Suprapubic skin (tissue), 4 donors: ENCODE results near the gene AFG1L. TPM values are rescaled to one million over a fixed set of nuclear protein-coding genes. Genes with fewer than 3 reads are reported as not detected.

Experiments used
- DNase-seq, 2 donors: peaks; one replicate each; pipeline ENCODE4 v3.0.0-alpha.2; 2019; ENCODE audit warnings: low spot score in 2 of 2
- H3K27ac ChIP-seq: fragments of 200-600 bp; sonication (generic); one replicate; pipeline ENCODE4 v1.5.1; 2019
- H3K27me3 ChIP-seq: fragments of 200-600 bp; sonication (generic); one replicate; pipeline ENCODE4 v1.5.1; 2019
- H3K36me3 ChIP-seq: fragments of 200-600 bp; sonication (generic); one replicate; pipeline ENCODE4 v1.5.1; 2019
- H3K4me1 ChIP-seq: fragments of 200-600 bp; sonication (generic); one replicate; pipeline ENCODE4 v1.5.1; 2019
- H3K4me3 ChIP-seq: fragments of 200-600 bp; sonication (generic); one replicate; pipeline ENCODE4 v1.5.1; 2019; ENCODE audit warnings: mild to moderate bottlenecking
- H3K9me3 ChIP-seq: fragments of 200-600 bp; sonication (generic); one replicate; pipeline ENCODE4 v1.5.1; 2019
- CTCF ChIP-seq, 2 donors: fragments of 200-600 bp in 1 of 2; fragments of 450-650 bp in 1 of 2; sonication (generic) in 1 of 2; IDR thresholded peaks; one replicate each; pipeline ENCODE4 v1.5.1; 2016 to 2019; ENCODE audit warnings: antibody characterized with exemption in 2 of 2, mild to moderate bottlenecking in 1 of 2, moderate library complexity in 1 of 2
- EP300 ChIP-seq: sonication (generic); formaldehyde crosslinking; IDR thresholded peaks from one replicate; pipeline ENCODE4 v1.6.1; 2017; ENCODE audit warnings: antibody characterized with exemption
- POLR2A ChIP-seq, 2 donors: fragments of 450-650 bp; IDR thresholded peaks; one replicate each; pipeline ENCODE4 v1.6.1; 2017; ENCODE audit warnings: antibody characterized with exemption in 2 of 2, mild to moderate bottlenecking in 2 of 2, moderate library complexity in 2 of 2
- POLR2AphosphoS5 ChIP-seq, 3 donors: sonication (generic); formaldehyde crosslinking; IDR thresholded peaks; one replicate each; pipeline ENCODE4 v1.6.1; 2017; ENCODE audit warnings: antibody characterized with exemption in 3 of 3
- whole genome bisulfite sequencing: methylation state at CpG from one replicate; pipeline ENCODE4 v1.1.5; 2018; 5-methylcytosine and 5-hydroxymethylcytosine counted together
- total RNA-seq, 4 donors: library from RNA; depleted of rRNA; stranded (reverse); fragments of >200 nt; gene quantifications; one replicate each; pipeline ENCODE4 v1.1.0, GENCODE V29; 2016

Gene AFG1L
- total RNA-seq, 4 donors from 2014 or later, result 1.3 to 7.4 (median 3.0) TPM

GRCh38 chr6:108518714-108519576, 224.1 kb downstream of the AFG1L start:
- 78% methylated on average over 5 of the region's 5 CpGs for WGBS
- Histone ChIP-seq H3K36me3 (peaks cover 7% of the 10 kb centered on the region), H3K9me3 (no peaks in the 10 kb centered on the region), H3K4me3 (no peak overlapping the region), H3K27me3 (no peaks in the 10 kb centered on the region), H3K27ac (no peak overlapping the region), H3K4me1 (no peaks in the 10 kb centered on the region)
- no peak for DNase-seq
- no peak for TF ChIP-seq POLR2AphosphoS5 (IDR thresholded peaks at IDR 0.05)
- peak in 1 of 2 donors; percentile 13 for TF ChIP-seq CTCF (IDR thresholded peaks at IDR 0.05)

GRCh38 chr6:108521616-108522107, 226.8 kb downstream of the AFG1L start:
- Histone ChIP-seq H3K36me3 (peaks cover 7% of the 10 kb centered on the region), H3K9me3 (no peaks in the 10 kb centered on the region), H3K4me1 (no peaks in the 10 kb centered on the region), H3K27me3 (no peaks in the 10 kb centered on the region), H3K27ac (no peak overlapping the region), H3K4me3 (no peak overlapping the region)
- no peak for TF ChIP-seq EP300
- no peak for TF ChIP-seq CTCF (IDR thresholded peaks at IDR 0.05)
- TF ChIP-seq POLR2A (IDR thresholded peaks at IDR 0.05), result no peak
- no peak for TF ChIP-seq POLR2AphosphoS5 (IDR thresholded peaks at IDR 0.05)
- WGBS, result 92% methylated on average over 1 of the region's 1 CpG
- no peak for DNase-seq

- peaks cover 7% of the 10 kb centered on the region for H3K36me3 ChIP-seq
- H3K9me3 ChIP-seq, result no peaks in the 10 kb centered on the region
- no peak overlapping the region for H3K4me3 ChIP-seq
- TF ChIP-seq POLR2AphosphoS5 (IDR thresholded peaks at IDR 0.05), result no peak
- TF ChIP-seq EP300, result no peak
- no peak for TF ChIP-seq POLR2A (IDR thresholded peaks at IDR 0.05)
- TF ChIP-seq CTCF (IDR thresholded peaks at IDR 0.05), result no peak
- DNase-seq, result no peak
- no peaks in the 10 kb centered on the region for H3K4me1 ChIP-seq
- no peaks in the 10 kb centered on the region for H3K27me3 ChIP-seq
- no peak overlapping the region for H3K27ac ChIP-seq
- WGBS, result 91% methylated on average over 2 of the region's 2 CpGs
Measured at GRCh38 chr6:108523697-108524096, 228.8 kb downstream of the AFG1L start.

GRCh38 chr6:108524528-108525248, 229.8 kb downstream of the AFG1L start:
- Histone ChIP-seq H3K9me3 (no peaks in the 10 kb centered on the region), H3K4me1 (no peaks in the 10 kb centered on the region), H3K27ac (no peak overlapping the region), H3K36me3 (peaks cover 7% of the 10 kb centered on the region), H3K27me3 (no peaks in the 10 kb centered on the region), H3K4me3 (no peak overlapping the region)
- no peak for TF ChIP-seq CTCF (IDR thresholded peaks at IDR 0.05)
- TF ChIP-seq POLR2A (IDR thresholded peaks at IDR 0.05), result no peak
- no peak for TF ChIP-seq EP300
- TF ChIP-seq POLR2AphosphoS5 (IDR thresholded peaks at IDR 0.05), result no peak
- 85% methylated on average over 5 of the region's 5 CpGs for WGBS
- DNase-seq, result no peak

GRCh38 chr6:108526739-108527174, 231.9 kb downstream of the AFG1L start:
- no peak overlapping the region for H3K4me3 ChIP-seq
- no peaks in the 10 kb centered on the region for H3K36me3 ChIP-seq
- no peaks in the 10 kb centered on the region for H3K9me3 ChIP-seq
- H3K4me1 ChIP-seq, result no peaks in the 10 kb centered on the region
- 69% methylated on average over 3 of the region's 7 CpGs for WGBS
- no peaks in the 10 kb centered on the region for H3K27me3 ChIP-seq
- TF ChIP-seq CTCF (IDR thresholded peaks at IDR 0.05) (peak; percentile 76 to 78), EP300 (no peak)
- no peak for DNase-seq
- no peak overlapping the region for H3K27ac ChIP-seq
